OCI-LY3 (cell line): ENCODE measurements around the gene SH3RF3.

Source experiments
- EZH2phosphoT487 ChIP-seq: fragments of 200-600 bp; shearing (Covaris generic); IDR thresholded peaks from 2 replicates; pipeline ENCODE4 v1.6.1; 2018; ENCODE audit warnings: antibody characterized with exemption, mixed run types, low read depth
- TF ChIP-seq, protein P1 (sequence below): fragments of 200-600, 300-600 bp; sonication (generic); IDR thresholded peaks from 2 replicates; pipeline ENCODE4 v1.5.1; 2014; ENCODE audit warnings: antibody characterized with exemption, low read length, low read depth

DNA sequence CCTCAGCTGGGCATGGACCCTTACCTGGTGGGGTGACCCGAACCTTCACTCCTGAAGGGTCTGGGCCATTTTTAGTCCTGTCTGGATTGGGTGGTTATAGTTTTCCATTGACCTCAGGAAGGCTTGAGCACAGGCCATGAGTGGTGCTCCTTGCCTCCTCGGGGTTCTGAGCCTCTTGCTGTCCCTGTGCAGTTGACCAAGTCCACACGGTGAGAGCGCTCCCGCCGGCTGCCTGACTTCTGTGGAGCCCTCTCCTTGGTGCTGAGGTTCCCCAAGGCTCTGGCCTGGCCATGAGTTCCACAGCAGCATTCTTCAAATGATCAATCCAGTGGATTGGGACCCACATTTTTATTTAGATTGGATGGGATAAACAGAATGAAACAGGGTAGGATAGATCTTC, 325.3 kb downstream of the SH3RF3 start:
- TF ChIP-seq, protein P1, sequence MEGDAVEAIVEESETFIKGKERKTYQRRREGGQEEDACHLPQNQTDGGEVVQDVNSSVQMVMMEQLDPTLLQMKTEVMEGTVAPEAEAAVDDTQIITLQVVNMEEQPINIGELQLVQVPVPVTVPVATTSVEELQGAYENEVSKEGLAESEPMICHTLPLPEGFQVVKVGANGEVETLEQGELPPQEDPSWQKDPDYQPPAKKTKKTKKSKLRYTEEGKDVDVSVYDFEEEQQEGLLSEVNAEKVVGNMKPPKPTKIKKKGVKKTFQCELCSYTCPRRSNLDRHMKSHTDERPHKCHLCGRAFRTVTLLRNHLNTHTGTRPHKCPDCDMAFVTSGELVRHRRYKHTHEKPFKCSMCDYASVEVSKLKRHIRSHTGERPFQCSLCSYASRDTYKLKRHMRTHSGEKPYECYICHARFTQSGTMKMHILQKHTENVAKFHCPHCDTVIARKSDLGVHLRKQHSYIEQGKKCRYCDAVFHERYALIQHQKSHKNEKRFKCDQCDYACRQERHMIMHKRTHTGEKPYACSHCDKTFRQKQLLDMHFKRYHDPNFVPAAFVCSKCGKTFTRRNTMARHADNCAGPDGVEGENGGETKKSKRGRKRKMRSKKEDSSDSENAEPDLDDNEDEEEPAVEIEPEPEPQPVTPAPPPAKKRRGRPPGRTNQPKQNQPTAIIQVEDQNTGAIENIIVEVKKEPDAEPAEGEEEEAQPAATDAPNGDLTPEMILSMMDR, result no peak
- no peak for TF ChIP-seq EZH2phosphoT487
